GM20431 (cell line): ENCODE measurements around the gene UCKL1.

ENCODE experiments used
- in situ Hi-C: fragments of 300-500 bp; cut with MseI, MboI; formaldehyde crosslinking; loops from one replicate; pipeline ENCODE4 v1.15.0; 2020; ENCODE audit warnings: low sequenced_read_pairs; ENCODE audit not compliant: unreplicated experiment

The UCKL1 gene

GRCh38 chr20:63894358-63895201 lies 61.6 kb downstream of the UCKL1 start, which contains the start of gene DNAJC5:
TSS of gene DNAJC5 (plus strand) at chr20:63895126. CDS start at chr20:63928346, 33,220 bp downstream.
- in situ Hi-C loops: no loop called here

- in situ Hi-C loops: no loop called here
Measured at GRCh38 chr20:63893999-63894357, 62.2 kb downstream of the UCKL1 start.

DNA sequence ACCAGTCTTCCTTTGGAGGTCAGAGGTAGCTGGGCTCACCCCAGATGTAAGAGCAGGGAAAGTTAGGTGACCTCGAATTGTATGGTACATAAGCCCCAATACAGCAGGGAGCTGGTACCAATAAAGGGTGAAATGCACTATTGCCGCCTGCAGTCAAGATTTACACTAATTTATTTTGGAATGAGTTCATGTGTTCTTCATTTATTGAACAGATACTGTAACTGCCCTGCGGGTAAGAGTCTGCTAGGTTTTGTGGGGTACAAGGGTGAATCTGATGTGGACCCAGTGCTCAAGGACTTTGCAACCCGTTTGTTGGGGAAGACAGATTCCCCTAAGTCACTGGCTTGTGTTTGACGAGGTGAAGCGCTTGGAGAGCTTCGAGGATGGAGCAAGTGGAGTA lies 63.8 kb downstream of the UCKL1 start:
- in situ Hi-C loops: no loop called here

DNA sequence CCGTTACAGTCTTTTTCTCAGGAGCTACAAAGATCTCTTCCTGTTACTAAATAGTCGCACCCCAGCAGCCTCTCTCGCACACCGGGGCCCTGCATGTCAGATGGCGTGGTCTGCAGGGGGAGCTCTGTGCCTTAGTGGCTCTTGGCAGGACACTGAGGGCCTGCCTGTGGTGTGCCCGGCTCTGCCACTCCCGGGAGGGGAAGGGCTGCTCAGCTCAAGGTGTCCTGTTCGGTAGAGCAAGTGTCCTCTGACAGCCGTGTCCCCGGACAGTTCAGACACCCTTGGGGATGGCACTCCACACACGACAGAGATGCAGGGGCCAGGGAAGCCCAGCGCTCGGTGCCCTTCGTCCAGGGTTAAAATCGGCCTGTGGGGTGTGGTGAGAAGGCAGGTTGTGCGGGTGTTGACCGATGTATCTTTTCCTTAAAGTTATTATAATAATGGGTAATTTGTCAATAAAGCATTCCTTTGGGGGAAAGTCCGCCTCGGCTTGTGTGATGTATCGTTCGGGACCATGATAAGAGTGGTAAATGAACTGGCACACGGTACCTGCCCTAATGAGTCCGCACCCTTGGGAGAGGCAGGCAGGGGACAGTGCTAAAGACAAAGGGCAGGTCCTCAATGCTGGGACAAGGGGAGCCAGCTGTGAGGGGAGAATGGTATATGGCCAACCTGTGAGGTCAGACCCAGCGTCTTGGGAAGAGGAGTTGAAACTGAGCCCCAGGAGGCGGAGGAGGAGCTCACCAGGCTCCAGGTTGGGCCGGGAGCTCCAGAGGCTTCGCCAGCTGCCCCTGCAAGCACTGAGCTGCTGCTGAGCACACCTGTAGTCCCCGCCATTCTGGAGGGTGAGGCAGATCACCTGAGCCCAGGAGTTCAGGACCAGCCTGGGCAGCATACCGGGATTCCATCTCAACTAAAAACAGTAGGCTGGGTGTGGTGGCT lies 64.9 kb downstream of the UCKL1 start:
- in situ Hi-C loops: no loop called here

- in situ Hi-C loops: no loop called here
Measured at GRCh38 chr20:63890616-63891015, 65.6 kb downstream of the UCKL1 start.

DNA sequence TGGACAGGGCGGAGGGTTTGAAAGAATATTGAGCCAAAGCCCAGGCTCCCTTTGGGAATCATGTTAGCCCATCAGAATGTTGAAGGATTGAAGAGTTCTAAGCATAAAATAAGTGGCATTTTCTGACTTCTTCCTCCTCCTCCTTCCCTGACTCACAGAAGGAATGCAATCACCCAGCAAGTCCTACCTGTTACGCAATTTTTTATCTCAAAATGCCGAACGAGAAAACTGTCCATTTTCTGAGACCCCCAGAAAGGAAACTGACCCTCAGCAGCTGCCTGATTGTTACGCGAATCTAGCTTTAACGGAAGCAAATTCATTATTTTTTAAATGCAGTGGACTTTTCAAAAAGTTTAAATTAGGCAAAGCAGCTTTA lies 66.0 kb downstream of the UCKL1 start:
- in situ Hi-C loops: no loop called here
